GM19025 (cell line): ENCODE data around the gene ZNF8.

ENCODE experiments used
- ATAC-seq: cut with Tn5 transposase; IDR thresholded peaks from one replicate; pipeline ENCODE4 v1.9.1; 2021; ENCODE audit warnings: mild to moderate bottlenecking, low read depth, moderate library complexity; ENCODE audit not compliant: unreplicated experiment

Gene ZNF8

DNA sequence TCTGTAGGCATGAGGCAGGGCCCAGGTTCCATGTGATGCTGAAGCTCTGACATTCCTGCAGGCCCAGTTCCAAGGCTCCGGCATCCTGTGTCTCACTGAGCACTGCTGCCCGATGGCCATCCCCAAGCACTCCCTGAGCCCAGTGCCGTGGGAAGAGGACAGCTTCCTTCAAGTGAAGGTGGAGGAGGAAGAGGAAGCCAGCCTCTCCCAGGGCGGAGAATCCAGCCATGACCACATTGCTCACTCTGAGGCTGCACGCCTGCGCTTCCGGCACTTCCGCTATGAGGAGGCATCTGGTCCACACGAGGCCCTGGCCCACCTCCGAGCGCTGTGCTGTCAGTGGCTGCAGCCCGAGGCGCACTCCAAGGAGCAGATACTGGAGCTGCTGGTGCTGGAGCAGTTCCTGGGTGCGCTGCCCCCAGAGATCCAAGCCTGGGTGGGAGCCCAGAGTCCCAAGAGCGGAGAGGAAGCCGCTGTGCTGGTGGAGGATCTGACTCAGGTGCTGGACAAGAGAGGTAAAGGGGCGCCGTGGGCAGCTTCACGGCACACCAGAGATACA, 56.0 kb downstream of the ZNF8 start:
- ATAC-seq = no peak

DNA sequence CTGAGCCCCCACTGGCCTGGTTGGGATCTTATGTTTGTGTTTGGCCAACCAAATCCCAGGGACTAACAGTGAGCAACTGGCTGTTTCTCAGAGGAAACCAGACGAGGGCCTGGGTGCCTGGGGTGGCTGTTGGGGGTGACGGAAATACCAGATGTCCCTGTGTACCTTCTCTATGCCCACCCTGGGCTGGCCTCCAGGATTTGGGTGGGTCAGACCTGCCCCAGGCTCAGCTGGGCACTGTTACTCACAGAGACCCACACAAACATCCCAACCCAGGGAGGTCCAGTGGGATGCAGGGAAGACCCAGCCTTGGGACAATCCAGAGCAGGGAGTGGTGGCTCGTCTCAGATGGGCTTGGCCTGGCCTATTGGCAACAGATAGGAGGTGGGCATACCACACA, 56.9 kb downstream of the ZNF8 start:
- ATAC-seq = no peak

DNA sequence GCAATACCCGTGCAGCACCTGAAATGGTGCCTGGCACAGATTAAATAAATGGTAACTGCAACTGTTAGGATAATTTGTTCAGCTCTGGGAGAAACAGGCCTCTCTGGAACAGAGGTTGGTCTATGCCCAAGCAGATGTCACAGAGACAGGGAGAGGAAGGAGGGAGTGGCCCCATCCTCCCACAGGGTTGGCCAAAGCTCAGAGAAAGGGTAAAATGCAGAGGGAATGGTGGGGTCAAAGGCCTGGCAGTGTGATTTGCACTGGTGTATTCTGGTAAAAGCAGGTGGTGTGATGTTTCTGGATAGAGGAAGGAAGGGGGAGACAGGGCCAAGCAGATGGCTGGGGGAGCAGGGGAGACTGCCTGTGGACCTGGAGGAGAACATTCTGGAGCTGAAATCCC, 57.5 kb downstream of the ZNF8 start:
- ATAC-seq = no peak

DNA sequence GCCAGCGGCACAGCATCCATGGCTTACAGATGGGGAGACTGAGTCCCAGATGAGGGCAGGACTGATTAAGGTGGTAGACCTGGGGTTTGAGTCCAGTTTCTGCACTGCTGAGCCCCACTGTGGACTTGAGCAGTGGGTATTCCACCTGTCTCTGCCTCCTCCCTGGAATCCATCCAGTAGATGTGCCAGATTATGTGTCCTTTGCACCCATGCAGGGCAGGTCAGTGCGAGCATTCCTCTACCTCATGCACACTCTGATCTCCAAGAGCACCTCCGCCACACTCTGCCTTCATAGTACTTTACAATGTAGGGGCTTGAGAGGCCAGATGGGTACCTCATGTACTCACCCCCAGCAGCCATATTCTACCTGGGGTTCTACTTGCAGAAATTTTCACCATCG, 58.1 kb downstream of the ZNF8 start:
- ATAC-seq = no peak

DNA sequence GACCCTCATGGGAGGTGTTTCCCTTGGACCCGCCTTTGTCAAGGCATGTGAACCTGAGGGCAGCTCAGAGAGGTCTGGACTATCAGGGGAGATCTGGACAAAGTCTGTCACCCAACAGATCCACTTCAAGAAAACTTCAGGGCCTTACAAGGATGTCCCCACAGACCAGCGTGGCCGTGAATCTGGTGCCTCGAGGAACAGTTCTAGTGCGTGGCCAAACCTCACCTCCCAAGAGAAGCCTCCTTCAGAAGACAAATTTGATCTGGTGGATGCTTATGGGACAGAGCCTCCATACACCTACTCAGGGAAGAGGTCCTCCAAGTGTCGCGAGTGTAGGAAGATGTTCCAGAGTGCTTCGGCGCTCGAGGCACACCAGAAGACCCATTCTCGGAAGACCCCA, 59.6 kb downstream of the ZNF8 start:
- no peak for ATAC-seq

DNA sequence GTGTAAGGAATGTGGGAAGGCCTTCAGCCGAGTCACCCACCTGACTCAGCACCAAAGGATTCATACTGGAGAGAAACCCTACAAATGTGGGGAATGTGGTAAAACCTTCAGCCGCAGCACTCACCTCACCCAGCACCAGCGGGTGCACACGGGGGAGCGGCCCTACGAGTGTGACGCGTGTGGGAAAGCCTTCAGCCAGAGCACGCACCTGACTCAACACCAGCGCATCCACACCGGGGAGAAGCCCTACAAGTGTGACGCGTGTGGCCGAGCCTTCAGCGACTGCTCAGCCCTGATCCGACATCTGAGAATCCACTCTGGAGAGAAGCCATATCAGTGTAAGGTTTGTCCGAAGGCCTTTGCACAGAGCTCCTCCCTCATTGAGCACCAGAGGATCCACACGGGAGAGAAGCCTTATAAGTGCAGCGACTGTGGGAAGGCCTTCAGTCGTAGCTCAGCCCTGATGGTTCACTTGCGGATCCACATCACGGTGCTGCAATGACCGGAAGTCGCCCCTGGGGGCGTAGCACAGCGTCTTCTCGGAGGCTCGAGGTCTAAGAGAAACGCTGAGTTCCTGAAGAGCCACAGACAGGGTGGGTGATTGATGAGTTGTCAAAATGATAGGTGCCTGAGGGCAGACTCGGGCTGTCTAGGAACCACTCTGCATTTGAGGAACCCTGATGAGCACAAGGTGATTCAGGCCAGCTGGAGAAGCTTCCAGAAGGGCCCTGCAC, 60.2 kb downstream of the ZNF8 start:
- no peak for ATAC-seq

DNA sequence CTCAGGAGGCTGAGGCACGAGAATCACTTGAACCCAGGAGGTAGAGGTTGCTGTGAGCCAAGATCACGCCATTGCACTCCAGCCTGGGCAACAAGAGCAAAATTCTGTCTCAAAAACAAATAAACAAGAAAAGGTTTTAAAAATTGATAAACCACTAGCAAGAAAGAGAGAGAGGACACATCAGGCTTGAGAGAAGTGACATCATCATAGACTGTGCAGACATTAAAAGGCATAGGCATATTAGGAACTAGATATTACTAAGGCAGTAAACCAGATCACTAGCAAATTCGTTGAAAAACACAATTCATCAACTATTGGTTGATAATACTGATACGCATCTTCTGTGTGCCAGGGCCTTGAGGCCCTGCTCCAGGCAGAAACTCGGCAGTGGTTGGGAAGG, 66.8 kb downstream of the ZNF8 start:
- no peak for ATAC-seq

DNA sequence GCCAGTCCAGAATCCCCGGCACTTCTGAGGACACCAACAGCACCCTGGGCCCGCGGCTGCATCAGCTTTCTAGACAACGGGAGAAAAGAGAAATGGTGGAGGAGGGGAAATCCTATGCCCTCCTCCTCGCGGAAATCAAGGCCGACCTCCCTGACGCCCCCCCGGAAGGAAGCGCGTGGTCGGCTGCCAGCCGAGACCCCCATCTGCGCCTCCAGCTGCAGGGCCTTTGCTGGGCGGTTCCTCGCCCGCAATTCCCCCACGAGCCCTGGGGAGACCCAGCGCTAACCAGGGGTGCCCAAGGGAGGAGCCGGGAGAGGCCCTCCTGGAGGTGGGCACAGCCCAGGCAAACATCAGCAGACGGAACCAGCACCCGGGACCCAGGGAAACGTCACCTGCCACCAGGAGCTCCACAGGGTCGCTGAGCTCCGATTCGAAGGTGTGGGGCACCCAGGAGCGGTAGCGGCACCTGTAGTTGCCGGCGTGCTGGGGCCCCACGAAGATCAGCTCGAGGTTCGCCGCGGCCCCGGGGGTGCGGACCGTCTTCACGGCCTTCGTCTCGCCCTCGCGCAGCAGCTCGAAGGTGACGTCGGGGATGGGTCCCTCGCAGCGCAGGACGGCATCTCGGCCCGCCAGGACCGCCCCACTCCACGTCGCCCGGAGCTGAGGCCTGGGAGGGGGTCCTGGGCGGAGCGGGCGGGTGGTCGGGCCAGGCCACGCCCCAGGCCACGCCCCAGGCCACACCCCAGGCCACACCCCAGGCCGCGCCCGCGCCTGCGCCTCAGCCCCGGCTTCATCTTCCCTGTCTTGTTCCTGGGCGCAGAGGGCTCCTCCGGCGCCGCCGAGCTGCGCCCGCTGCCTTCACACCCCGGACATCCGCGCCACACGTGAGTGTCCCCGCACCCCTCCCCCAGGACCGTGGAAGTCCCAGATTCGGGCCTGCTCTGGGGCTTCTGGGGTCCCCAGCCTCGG, 68.5 kb downstream of the ZNF8 start:
- ATAC-seq = peak; percentile 90

DNA sequence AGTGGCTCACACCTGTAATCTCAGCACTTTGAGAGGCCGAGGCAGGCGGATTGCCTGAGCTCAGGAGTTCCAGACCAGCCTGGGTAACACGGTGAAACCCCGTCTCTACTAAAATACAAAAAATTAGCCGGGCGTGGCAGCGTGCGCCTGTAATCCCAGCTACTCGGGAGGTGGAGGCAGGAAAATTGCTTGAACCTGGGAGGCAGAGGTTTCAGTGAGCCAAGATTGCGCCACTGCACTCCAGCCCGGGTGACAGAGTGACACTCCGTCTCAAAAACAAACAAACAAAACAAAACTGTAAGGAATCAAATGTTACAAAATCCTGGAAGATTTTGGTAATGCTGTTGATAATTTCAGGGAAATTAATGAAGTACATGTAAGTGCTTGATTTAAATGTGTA, 69.3 kb downstream of the ZNF8 start:
- peak; percentile 4 for ATAC-seq

DNA sequence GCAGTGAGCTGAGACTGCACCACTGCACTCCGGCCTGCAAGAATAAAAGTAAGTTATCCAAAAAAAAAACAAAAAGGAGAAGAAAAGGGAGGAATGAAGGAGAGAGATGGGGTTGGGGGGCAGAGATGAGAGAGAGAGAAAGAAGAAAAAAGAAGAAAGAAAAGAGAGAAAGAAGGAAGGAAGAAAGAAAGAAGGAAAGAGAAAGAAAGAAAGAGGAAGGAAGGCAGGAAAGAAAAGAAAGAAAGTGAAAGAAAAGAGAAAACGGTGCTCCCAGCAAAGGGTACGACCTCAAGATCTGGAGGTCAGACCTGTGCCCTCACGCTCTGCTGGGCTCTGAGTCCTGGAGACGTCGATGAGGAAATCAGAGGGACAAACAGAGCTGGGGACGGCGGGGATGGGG, 70.8 kb downstream of the ZNF8 start:
- ATAC-seq = no peak

DNA sequence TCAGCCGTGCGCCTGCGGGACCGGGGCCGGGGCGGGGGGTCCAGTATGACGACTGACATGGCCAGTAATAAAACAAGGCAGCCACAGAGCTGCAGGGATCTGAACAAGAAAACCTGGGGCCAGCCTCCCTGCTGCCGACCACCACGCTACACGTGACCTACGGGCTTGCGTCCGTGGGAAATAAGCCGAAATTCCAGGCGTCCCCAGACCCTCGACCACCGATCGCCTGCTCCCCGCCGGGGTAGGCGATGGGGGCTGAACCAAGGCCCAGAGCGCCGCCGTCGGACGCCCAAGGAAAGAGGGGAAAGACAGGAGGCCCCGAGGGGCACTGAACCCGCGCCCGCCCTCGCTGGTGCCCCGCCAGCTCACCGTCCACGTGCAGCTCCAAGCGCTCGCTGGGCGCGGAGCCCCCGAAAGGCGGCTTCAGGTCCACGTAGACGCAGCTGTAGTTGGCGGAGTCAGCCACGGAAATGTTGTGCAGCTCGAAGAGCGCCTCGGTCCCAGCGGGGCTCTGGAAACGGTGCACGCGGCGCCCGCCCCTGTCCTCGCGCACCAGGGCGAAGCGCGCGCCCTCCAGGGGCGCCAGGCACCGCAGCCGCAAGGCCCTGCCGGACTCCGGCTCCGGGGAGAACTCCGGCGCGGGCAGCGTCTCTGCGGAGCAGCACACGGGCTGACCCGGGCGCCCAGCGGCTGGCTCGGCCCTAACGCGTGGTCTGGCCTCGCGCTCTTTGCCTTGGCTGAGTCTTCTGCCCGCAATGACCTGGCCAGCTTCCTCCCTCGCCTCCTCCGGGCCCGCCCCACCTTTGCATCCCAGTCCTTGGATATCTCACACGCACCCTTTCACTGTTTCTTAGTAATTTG, 71.5 kb downstream of the ZNF8 start:
- ATAC-seq = no peak

DNA sequence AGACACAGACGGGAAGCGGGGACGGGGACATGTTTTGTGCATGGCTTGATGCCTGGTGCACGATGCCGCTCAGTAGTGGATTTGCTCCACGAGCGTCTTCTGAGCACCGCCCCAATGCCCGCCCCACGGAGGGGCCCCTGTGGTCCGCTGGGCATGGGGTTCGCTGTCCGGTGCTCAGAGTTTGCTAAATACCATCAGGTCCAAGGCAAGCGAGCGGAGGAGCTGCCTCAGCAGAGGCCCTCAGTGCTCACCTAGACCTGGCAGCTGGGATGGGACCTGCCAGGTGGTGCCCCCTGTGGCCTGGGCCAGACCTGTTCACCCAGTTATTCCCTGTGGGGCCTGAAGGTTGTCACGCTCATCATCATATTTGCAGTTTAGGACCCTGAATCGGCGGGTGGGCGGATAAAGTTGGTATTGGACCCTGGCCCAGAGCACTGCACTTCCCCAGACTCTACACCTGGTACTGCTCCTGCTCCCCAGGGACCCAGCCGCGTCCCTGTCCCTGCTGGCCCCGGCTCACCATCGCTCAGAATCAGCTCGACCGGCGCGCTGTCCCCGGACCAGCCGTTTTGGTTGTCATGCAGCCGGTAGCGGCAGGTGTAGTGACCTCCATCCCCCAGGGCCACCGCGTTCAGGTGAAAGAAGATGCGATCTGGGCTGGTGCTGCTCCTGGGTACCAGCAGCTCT, 72.3 kb downstream of the ZNF8 start:
- ATAC-seq = no peak

DNA sequence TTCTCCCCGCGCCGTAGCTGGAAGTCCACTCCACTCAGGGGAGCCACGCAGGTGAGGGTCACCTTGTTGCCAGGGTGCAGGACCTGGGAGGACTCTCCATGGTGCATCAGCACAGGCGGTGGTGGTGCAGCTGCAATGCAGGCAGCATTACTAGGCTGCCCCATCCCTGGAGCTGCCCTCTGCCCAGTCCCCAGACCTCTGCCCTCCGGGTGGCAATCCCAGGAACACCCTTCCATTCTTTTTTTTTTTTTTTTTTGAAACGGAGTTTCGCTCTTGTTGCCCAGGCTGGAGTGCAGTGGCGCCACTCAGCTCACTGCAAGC, 72.8 kb downstream of the ZNF8 start:
- ATAC-seq = no peak

DNA sequence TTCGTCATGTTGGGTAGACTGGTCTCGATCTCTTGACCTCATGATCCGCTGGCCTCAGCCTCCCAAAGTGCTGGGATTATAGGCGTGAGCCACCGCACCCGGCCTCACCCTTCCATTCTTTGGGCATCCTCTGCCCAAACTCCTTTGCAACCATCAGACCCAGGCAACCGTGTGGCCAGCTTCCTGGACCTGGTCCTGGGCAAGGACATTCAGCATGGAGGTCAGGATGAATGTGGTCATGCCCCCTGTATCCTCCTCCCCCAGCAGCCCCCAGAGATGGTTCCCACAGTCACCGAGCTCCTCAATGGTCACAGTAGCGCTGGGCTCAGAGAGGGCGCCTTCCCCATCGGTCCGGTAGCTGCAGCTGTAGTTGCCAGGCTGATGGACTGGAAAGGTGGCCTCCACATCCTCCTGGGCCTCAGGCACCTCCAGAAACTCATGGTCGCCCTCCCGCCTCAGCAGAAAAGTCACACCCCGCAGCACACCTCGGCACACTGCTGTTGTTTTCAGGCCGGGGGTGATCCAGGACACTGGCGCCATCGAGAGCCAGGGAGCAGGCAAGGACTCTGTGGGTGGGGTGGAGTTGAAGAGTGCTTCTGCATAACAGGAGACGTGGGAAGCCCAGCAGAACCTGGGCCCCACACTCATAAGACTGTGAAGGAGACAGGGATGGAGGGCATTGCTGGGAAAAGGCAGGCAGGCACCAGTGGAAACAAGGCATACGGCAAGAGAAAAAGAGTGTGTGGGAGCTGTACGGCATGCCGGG, 73.4 kb downstream of the ZNF8 start:
- ATAC-seq = no peak
